K562 (cell line): ENCODE results near the gene TNK2. TPM values are rescaled to one million over a fixed set of nuclear protein-coding genes. Genes with fewer than 3 reads are reported as not detected.
A peak's percentile ranks its signal among the peaks of the same experiment; 100 is the strongest.

Experiments used
- ADNP ChIP-seq: fragments of 200-800 bp; sonication (Bioruptor generic); IDR thresholded peaks from 2 replicates; pipeline ENCODE4 v1.6.1; 2016; ENCODE audit warnings: missing genetic modification characterization, missing compliant biosample characterization
- BDP1 ChIP-seq: IDR thresholded peaks from 3 replicates; pipeline ENCODE4 v1.6.1; 2011; ENCODE audit not compliant: insufficient read length, insufficient read depth
- BRD9 ChIP-seq: fragments of 450-650 bp; IDR thresholded peaks from 2 replicates; pipeline ENCODE4 v1.6.1; 2018; ENCODE audit warnings: low read depth; ENCODE audit not compliant: partially characterized antibody
- CHD4 ChIP-seq: fragments of 200-600 bp; sonication (generic); IDR thresholded peaks from 3 replicates; pipeline ENCODE4 v1.6.1; 2012; ENCODE audit warnings: low read depth, mild to moderate bottlenecking, mixed read lengths, low read length, inconsistent platforms; ENCODE audit not compliant: insufficient read depth, insufficient replicate concordance, poor library complexity, severe bottlenecking
- DLX4 ChIP-seq: fragments of 250-450 bp; sonication (Bioruptor Pico); IDR thresholded peaks from 2 replicates; pipeline ENCODE4 v1.6.1; 2021; ENCODE audit warnings: mild to moderate bottlenecking
- DPF2 ChIP-seq: fragments of 450-650 bp; IDR thresholded peaks from 2 replicates; pipeline ENCODE4 v1.6.1; 2016
- GMEB1 ChIP-seq: fragments of 250-450 bp; sonication (Bioruptor Pico); IDR thresholded peaks from 2 replicates; pipeline ENCODE4 v1.4.0; 2020; ENCODE audit warnings: mild to moderate bottlenecking
- HMG20B ChIP-seq: fragments of 250-450 bp; sonication (Bioruptor Pico); IDR thresholded peaks from 2 replicates; pipeline ENCODE4 v1.5.0; 2021; ENCODE audit warnings: mild to moderate bottlenecking
- ILK ChIP-seq: fragments of 450-650 bp; IDR thresholded peaks from 2 replicates; pipeline ENCODE4 v1.6.1; 2016; ENCODE audit warnings: missing genetic modification characterization, low read depth, mild to moderate bottlenecking, missing compliant biosample characterization, moderate library complexity, borderline replicate concordance
- KHSRP ChIP-seq: fragments of 450-650 bp; IDR thresholded peaks from 2 replicates; pipeline ENCODE4 v1.6.1; 2017
- MBD2 ChIP-seq: sonication (generic); IDR thresholded peaks from 2 replicates; pipeline ENCODE4 v1.6.1; 2016; ENCODE audit warnings: low read depth, borderline replicate concordance
- MTA3 ChIP-seq: fragments of 450-650 bp; formaldehyde crosslinking; IDR thresholded peaks from 2 replicates; pipeline ENCODE4 v1.6.1; 2017; ENCODE audit warnings: mild to moderate bottlenecking, borderline replicate concordance
- NFRKB ChIP-seq: fragments of 450-650 bp; IDR thresholded peaks from 2 replicates; pipeline ENCODE4 v1.6.1; 2016; ENCODE audit warnings: low read depth
- NR2F6 ChIP-seq: fragments of 450-650 bp; formaldehyde crosslinking; IDR thresholded peaks from 2 replicates; pipeline ENCODE4 v1.4.0; 2020; ENCODE audit warnings: mild to moderate bottlenecking
- SMARCA4 ChIP-seq: fragments of 450-650 bp; IDR thresholded peaks from 2 replicates; pipeline ENCODE4 v1.6.1; 2016
- STAT5A ChIP-seq: IDR thresholded peaks from 2 replicates; pipeline ENCODE4 v1.6.1; 2012; ENCODE audit warnings: low read length, inconsistent platforms, borderline replicate concordance
- STAT5B ChIP-seq: fragments of 250-450 bp; sonication (Bioruptor Pico); IDR thresholded peaks from 2 replicates; pipeline ENCODE4 v1.8.0; 2021; ENCODE audit warnings: mild to moderate bottlenecking, inconsistent platforms
- TAF1 ChIP-seq: IDR thresholded peaks from 2 replicates; pipeline ENCODE4 v1.6.1; 2011; ENCODE audit warnings: mild to moderate bottlenecking, low read length, moderate library complexity; ENCODE audit not compliant: insufficient read depth, control insufficient read depth, severe bottlenecking; ENCODE audit errors: extremely low read depth
- TAF7 ChIP-seq: fragments of 450-650 bp; IDR thresholded peaks from 2 replicates; pipeline ENCODE4 v1.6.1; 2016; ENCODE audit warnings: missing genetic modification characterization, missing compliant biosample characterization
- TCF7L2 ChIP-seq: fragments of 150-350 bp; IDR thresholded peaks from 2 replicates; pipeline ENCODE4 v1.6.1; 2016; ENCODE audit warnings: low read depth, mild to moderate bottlenecking, low read length, moderate library complexity
- TRIM25 ChIP-seq: fragments of 450-650 bp; IDR thresholded peaks from 2 replicates; pipeline ENCODE4 v1.7.0; 2016; ENCODE audit warnings: borderline replicate concordance
- ZBTB26 ChIP-seq: fragments of 450-650 bp; formaldehyde crosslinking; IDR thresholded peaks from 2 replicates; pipeline ENCODE4 v1.4.0; 2022; ENCODE audit warnings: missing genetic modification characterization
- ZBTB7A ChIP-seq: IDR thresholded peaks from 2 replicates; pipeline ENCODE4 v1.6.1; 2011; ENCODE audit warnings: low read depth, mild to moderate bottlenecking, low read length, moderate library complexity, borderline replicate concordance; ENCODE audit not compliant: control insufficient read depth
- ZNF124 ChIP-seq: sonication (generic); formaldehyde crosslinking; IDR thresholded peaks from 2 replicates; pipeline ENCODE4 v1.8.1; 2022; ENCODE audit warnings: missing genetic modification reagents
- ZNF140 ChIP-seq: fragments of 250-450 bp; sonication (Bioruptor Pico); IDR thresholded peaks from 2 replicates; pipeline ENCODE4 v1.8.0; 2021; ENCODE audit warnings: moderate library complexity, mild to moderate bottlenecking, inconsistent platforms
- ZNF699 ChIP-seq: fragments of 250-450 bp; sonication (Bioruptor Pico); IDR thresholded peaks from 2 replicates; pipeline ENCODE4 v1.8.0; 2021; ENCODE audit warnings: mild to moderate bottlenecking, moderate library complexity; ENCODE audit not compliant: insufficient replicate concordance
- polyA plus RNA-seq, 8 experiments: library from polyadenylated mRNA; depleted of rRNA in 4 of 8; stranded (reverse) in 5 of 8; unstranded in 3 of 8; fragments of >200 nt; fragmentation: Nextera tagmentation in 2 of 8; fragmentation: Illumina TruSeq in 1 of 8; extraction: Ambion mirVana in 2 of 8; extraction: Trizol in 1 of 8; gene quantifications; 2 replicates each; pipeline versions ENCODE4 v1.2.1 to v1.2.3, GENCODE V29; 2011 to 2014; ENCODE audit warnings: inconsistent platforms in 1 of 8, missing spikeins in 1 of 8
- total RNA-seq, 7 experiments: library from RNA; depleted of rRNA in 6 of 7; stranded (reverse); fragments of >200 nt in 6 of 7; fragmentation: Illumina TruSeq in 2 of 7; extraction: Trizol in 2 of 7; gene quantifications; 2 replicates each; pipeline versions ENCODE4 v1.2.1 to v1.2.3, GENCODE V29; 2011 to 2021; ENCODE audit warnings: low replicate concordance in 1 of 7

Gene TNK2
- total and polyA plus RNA-seq, 9 of the 15 experiments (the other 6 are each of a cell fraction or from before 2014, with no cell fraction given): 0.03 to 33.8 (median 6.5) TPM

GRCh38 chr3:195856410-195857084 is 51.8 kb downstream of the TNK2 start (continued):
- TF ChIP-seq BDP1 (no peak), ZNF699 (CRISPR knock-in tag) (no peak), HMG20B (no peak), STAT5A (peak; percentile 46; the same call in 1 of the 2 replicates), KHSRP (no peak), BRD9 (peak; percentile 49), TAF1 (peak; percentile 33), DPF2 (peak; percentile 89), TRIM25 (no peak), NR2F6 (CRISPR knock-in tag) (no peak), NFRKB (0 out of 2 replicates have a peak, but pooled peaks have one; percentile 54), MTA3 (peak; percentile 71; the same call in 1 of the 2 replicates), DLX4 (CRISPR knock-in tag) (no peak), CHD4 (no peak), ZNF140 (CRISPR knock-in tag) (no peak), TCF7L2 (no peak), ILK (tag) (no peak), ZNF124 (CRISPR knock-in tag) (no peak), MBD2 (peak; percentile 70; the same call in 1 of the 2 replicates), TAF7 (tag) (no peak), ADNP (no peak; the same call in none of the 2 replicates), STAT5B (CRISPR knock-in tag) (no peak), ZBTB7A (no peak), ZBTB26 (CRISPR knock-in tag) (no peak), SMARCA4 (peak; percentile 86), GMEB1 (CRISPR knock-in tag) (no peak)
